GM12872 (cell line): Measurements from ENCODE around the gene CLEC1A.

Source experiments
- CTCF ChIP-seq: IDR thresholded peaks from 3 replicates; pipeline ENCODE4 v1.5.1; 2011; ENCODE audit warnings: low read depth, mild to moderate bottlenecking, low read length, moderate library complexity; ENCODE audit not compliant: insufficient read depth

CLEC1A gene

GRCh38 chr12:10027721-10028120 is 71.1 kb downstream of the CLEC1A start:
- TF ChIP-seq CTCF = no peak

GRCh38 chr12:10027311-10027710 is 71.5 kb downstream of the CLEC1A start:
- no peak for TF ChIP-seq CTCF

GRCh38 chr12:10025236-10025635 is 73.5 kb downstream of the CLEC1A start:
- TF ChIP-seq CTCF = no peak

GRCh38 chr12:10021342-10021741 is 77.4 kb downstream of the CLEC1A start:
- TF ChIP-seq CTCF = no peak
